ENCODE data around the gene TRIM26. TPM values are rescaled to one million over a fixed set of nuclear protein-coding genes. Genes with fewer than 3 reads are reported as not detected.
A peak's percentile ranks its signal among the peaks of the same experiment; 100 is the strongest.

TRIM26 gene
- total RNA-seq, 1 donor from 2014 or later: 36.5 TPM

- H3K36me3 Mint-ChIP-seq (ENCODE audit: low read depth): peaks cover 7% of the 10 kb centered on the region
- peaks cover 3% of the 10 kb centered on the region for H3K4me1 Mint-ChIP-seq
- H3K9me3 Mint-ChIP-seq: no peaks in the 10 kb centered on the region
- no peak overlapping the region for H3K4me3 Mint-ChIP-seq
- TF ChIP-seq, protein P1, sequence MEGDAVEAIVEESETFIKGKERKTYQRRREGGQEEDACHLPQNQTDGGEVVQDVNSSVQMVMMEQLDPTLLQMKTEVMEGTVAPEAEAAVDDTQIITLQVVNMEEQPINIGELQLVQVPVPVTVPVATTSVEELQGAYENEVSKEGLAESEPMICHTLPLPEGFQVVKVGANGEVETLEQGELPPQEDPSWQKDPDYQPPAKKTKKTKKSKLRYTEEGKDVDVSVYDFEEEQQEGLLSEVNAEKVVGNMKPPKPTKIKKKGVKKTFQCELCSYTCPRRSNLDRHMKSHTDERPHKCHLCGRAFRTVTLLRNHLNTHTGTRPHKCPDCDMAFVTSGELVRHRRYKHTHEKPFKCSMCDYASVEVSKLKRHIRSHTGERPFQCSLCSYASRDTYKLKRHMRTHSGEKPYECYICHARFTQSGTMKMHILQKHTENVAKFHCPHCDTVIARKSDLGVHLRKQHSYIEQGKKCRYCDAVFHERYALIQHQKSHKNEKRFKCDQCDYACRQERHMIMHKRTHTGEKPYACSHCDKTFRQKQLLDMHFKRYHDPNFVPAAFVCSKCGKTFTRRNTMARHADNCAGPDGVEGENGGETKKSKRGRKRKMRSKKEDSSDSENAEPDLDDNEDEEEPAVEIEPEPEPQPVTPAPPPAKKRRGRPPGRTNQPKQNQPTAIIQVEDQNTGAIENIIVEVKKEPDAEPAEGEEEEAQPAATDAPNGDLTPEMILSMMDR (conservative IDR thresholded peaks at IDR 0.05): no peak
- H3K27me3 Mint-ChIP-seq (ENCODE audit: low read depth): no peaks in the 10 kb centered on the region
- DNase-seq (ENCODE audit: low read depth, low spot score): no peak
- no peak overlapping the region for H3K27ac Mint-ChIP-seq (ENCODE audit: unreplicated experiment)
Observed at GRCh38 chr6:30198166-30199084, 14.8 kb downstream of the TRIM26 start.

DNA sequence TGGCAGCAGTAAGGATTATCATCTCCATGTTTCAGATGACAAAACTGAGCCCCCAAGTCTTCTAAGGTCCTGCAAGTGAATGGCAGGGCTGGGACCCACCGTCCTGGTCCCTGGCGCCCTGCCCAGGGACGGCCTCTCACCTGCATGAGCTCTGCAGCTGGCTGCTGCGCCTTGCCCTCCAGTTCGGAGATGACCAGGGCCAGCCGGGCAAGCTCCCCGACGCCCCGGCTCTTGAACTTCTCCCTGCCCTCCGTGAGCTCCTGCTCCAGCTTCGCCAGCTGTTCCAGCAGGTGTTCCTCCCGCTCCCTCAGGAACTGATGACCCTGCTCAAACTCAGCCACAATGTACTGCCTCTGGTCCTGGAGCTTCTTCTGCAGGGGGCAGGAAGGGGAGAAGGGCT lies 16.8 kb downstream of the TRIM26 start:
- Mint-ChIP-seq H3K36me3 (ENCODE audit: low read depth) (peaks cover 7% of the 10 kb centered on the region), H3K27me3 (ENCODE audit: low read depth) (no peaks in the 10 kb centered on the region), H3K4me1 (peaks cover 3% of the 10 kb centered on the region), H3K9me3 (no peaks in the 10 kb centered on the region), H3K4me3 (no peak overlapping the region), H3K27ac (ENCODE audit: unreplicated experiment) (no peak overlapping the region)
- no peak for DNase-seq (ENCODE audit: low read depth, low spot score)
- TF ChIP-seq, protein P1 (conservative IDR thresholded peaks at IDR 0.05): no peak

DNA sequence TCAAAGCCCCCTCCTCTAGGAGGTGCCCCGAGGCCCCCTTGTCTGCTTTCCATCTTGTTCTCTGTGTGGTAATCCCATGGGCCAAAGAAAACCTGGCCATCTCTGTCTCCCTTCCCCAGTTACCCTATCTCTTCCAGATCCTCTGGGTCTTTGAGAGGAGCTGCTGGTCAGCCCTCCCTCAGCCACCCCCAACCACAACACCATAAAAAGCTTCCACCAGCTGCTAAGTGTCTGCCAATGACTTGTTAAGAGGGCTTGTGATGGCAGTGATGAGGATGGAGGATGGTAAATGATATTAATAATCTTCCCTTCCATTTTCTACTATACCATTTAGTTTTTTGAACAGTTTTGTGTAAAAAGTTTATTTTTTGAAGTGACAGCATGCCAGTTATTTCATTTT lies 17.3 kb downstream of the TRIM26 start:
- H3K36me3 Mint-ChIP-seq (ENCODE audit: low read depth): peaks cover 7% of the 10 kb centered on the region
- H3K27me3 Mint-ChIP-seq (ENCODE audit: low read depth): no peaks in the 10 kb centered on the region
- no peaks in the 10 kb centered on the region for H3K9me3 Mint-ChIP-seq
- DNase-seq (ENCODE audit: low read depth, low spot score): no peak
- H3K4me1 Mint-ChIP-seq: peaks cover 3% of the 10 kb centered on the region
- peak overlapping the region; percentile 45 for H3K27ac Mint-ChIP-seq (ENCODE audit: unreplicated experiment)
- no peak overlapping the region for H3K4me3 Mint-ChIP-seq
- TF ChIP-seq, protein P1 (conservative IDR thresholded peaks at IDR 0.05): no peak

DNA sequence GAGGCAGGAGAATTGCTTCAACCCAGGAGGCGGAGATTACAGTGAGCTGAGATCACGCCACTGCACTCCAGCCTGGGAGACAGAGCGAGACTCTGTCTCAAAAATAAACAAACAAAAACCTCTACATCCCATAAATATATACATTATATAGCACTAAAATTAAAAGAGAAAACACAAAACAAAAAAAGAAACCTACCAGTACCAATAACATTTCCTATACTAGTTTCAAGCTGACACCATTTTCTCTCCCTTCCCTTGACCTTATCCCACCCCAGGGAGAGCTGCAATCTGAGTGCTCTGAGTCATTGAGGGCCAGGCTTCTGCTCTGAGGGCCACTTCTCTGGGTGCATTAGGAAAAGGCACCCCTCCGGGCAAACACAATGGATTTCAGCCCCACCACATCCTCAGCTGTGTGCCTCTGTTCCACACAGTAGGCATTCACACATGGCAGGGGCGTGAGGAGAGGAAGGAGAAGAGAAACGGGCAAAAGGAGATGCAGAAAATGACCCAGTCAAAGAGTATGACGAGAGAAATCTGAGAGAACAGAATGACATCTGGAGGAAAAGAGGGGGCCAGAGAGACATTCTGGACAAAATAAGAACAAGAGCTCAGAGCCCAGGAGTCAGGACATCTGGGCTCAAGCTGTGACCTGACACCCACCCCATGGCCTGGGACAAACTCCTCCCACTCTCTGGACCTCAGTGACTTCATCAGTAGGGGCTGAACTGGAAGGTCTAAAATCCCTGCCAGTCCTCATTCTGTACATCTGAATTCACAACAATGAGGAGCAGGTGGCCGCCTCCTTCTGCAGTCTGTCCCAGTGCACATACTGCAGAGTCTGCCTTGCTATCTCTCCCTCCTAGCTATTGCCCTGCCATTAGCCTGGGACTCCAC lies 18.2 kb downstream of the TRIM26 start:
- Mint-ChIP-seq H3K27me3 (ENCODE audit: low read depth) (no peaks in the 10 kb centered on the region), H3K27ac (ENCODE audit: unreplicated experiment) (peak overlapping the region; percentile 27), H3K36me3 (ENCODE audit: low read depth) (peaks cover 4% of the 10 kb centered on the region), H3K4me3 (no peak overlapping the region), H3K4me1 (peaks cover 3% of the 10 kb centered on the region), H3K9me3 (no peaks in the 10 kb centered on the region)
- DNase-seq (ENCODE audit: low read depth, low spot score): no peak
- TF ChIP-seq, protein P1 (conservative IDR thresholded peaks at IDR 0.05): no peak

- peaks cover 3% of the 10 kb centered on the region for H3K4me1 Mint-ChIP-seq
- H3K4me3 Mint-ChIP-seq: no peak overlapping the region
- DNase-seq (ENCODE audit: low read depth, low spot score): no peak
- H3K27me3 Mint-ChIP-seq (ENCODE audit: low read depth): no peaks in the 10 kb centered on the region
- no peak overlapping the region for H3K27ac Mint-ChIP-seq (ENCODE audit: unreplicated experiment)
- H3K9me3 Mint-ChIP-seq: no peaks in the 10 kb centered on the region
- peaks cover 7% of the 10 kb centered on the region for H3K36me3 Mint-ChIP-seq (ENCODE audit: low read depth)
- TF ChIP-seq, protein P1 (conservative IDR thresholded peaks at IDR 0.05): no peak
Observed at GRCh38 chr6:30192076-30192475, 21.1 kb downstream of the TRIM26 start.

Measured in neural crest cell (in vitro differentiated cells).